Activated CD4-positive, alpha-beta memory T cell treated with anti-CD3 and anti-CD28 coated beads, Interleukin-2, amount 10 ng/mL, durations not matched to agents 7 days and 5 days (primary cell): ENCODE results near the gene RABEPK. TPM values are rescaled to one million over a fixed set of nuclear protein-coding genes. Genes with fewer than 3 reads are reported as not detected.
"Not testable (repeated sequence)": the region's sequence is repeated elsewhere in the genome, so short reads cannot be mapped to it uniquely, and the experiment has no call there.

Experiments used
- CTCF ChIA-PET: fragments of 350-600 bp; sonication (Branson Sonifier 250); formaldehyde crosslinking; loops from one replicate; lab custom pipeline; 2021; ENCODE audit warnings: antibody characterized with exemption, inconsistent platforms; lab: Charles Lee
- POLR2A ChIA-PET: fragments of 350-600 bp; sonication (Branson Sonifier 250); formaldehyde crosslinking; loops from one replicate; lab custom pipeline; 2021; ENCODE audit warnings: antibody characterized with exemption; lab: Charles Lee
- DNase-seq: peaks from one replicate; pipeline ENCODE4 v3.0.0-alpha.2; 2020
- H3K27ac Mint-ChIP-seq: one replicate; pipeline ENCODE4 v1.8.0; 2021; ENCODE audit warnings: mild to moderate bottlenecking, mixed read lengths
- H3K27me3 Mint-ChIP-seq: one replicate; pipeline ENCODE4 v1.8.0; 2021; ENCODE audit warnings: mixed read lengths
- H3K36me3 Mint-ChIP-seq: one replicate; pipeline ENCODE4 v1.8.0; 2021; ENCODE audit warnings: low read depth, mixed read lengths
- H3K4me1 Mint-ChIP-seq: one replicate; pipeline ENCODE4 v1.8.0; 2021; ENCODE audit warnings: mixed read lengths
- H3K4me3 Mint-ChIP-seq: one replicate; pipeline ENCODE4 v1.8.0; 2021; ENCODE audit warnings: mild to moderate bottlenecking, mixed read lengths
- H3K9me3 Mint-ChIP-seq: one replicate; pipeline ENCODE4 v1.8.0; 2021; ENCODE audit warnings: mixed read lengths
- total RNA-seq, 2 experiments: library from RNA; stranded (reverse); gene quantifications; one replicate each; pipeline ENCODE4 v1.2.3, GENCODE V29; 2021

RABEPK gene
- total RNA-seq, 2 experiments from 2014 or later, result 11.8 to 12.1 TPM

DNA sequence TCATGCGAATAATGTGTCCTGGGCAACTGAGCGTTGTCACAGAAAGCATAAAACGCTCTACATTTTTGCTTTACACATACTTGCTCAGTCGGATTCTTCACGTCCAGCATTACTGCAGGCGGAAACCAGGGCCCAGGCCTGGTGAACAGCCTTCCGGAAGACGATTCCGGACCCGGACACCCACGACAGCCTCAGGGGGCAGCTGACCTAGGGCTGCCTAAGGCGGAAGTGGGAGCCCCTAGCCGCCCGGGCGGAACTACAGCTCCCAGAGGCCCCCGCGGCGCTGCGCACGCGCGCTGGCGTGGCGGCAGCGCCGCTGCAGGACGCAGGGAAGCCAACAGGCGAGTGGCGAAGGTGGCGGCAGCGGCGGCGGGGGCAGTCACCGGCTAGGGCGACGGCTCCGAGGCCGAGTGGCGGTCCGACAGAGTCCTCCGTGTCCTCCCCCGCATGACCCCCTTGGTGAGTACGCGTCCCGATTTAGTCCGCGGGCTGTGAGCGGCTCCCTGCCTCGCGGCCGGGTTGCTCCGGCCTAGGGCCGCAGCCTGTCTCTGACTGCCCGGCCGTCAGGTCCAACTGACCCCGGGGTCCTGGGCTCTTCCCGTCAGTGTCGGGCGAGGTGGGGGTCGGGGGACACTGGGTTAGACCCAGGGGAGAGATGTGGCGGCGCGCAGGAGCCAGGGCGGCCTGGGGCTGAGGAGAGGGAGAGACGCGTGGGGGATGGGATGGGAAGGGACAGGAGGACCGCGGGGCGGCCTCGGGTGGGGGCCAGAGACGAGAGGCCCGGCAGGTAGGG lies 61.4 kb downstream of the RABEPK start, which contains the start of gene GAPVD1:
GAPVD1 (plus strand) TSS at position 326 of the 793 bp plus-strand sequence. CDS start 37,096 bp downstream, outside the sequence.
- POLR2A ChIA-PET, result interaction anchor here (0.6 to 5.5 kb wide), 9 partner anchors 8 to 320 kb away, joined by 3 to 112 read pairs (median 4); partner anchors contain the start of gene HSPA5
- Mint-ChIP-seq H3K36me3 (peaks cover 24% of the 10 kb centered on the region), H3K9me3 (no peaks in the 10 kb centered on the region), H3K27me3 (peaks cover 2% of the 10 kb centered on the region), H3K4me3 (peak within 1 kb of the TSS; percentile 91), H3K27ac (peak within 1 kb of the TSS; percentile 86), H3K4me1 (peaks cover 42% of the 10 kb centered on the region)
- DNase-seq, result peak; percentile 92
- CTCF ChIA-PET, result interaction anchor here (0.9 to 3.0 kb wide), 10 partner anchors 9 to 116 kb away, joined by 3 to 26 read pairs (median 4); partner anchors contain the start of genes HSPA5 and RABEPK

DNA sequence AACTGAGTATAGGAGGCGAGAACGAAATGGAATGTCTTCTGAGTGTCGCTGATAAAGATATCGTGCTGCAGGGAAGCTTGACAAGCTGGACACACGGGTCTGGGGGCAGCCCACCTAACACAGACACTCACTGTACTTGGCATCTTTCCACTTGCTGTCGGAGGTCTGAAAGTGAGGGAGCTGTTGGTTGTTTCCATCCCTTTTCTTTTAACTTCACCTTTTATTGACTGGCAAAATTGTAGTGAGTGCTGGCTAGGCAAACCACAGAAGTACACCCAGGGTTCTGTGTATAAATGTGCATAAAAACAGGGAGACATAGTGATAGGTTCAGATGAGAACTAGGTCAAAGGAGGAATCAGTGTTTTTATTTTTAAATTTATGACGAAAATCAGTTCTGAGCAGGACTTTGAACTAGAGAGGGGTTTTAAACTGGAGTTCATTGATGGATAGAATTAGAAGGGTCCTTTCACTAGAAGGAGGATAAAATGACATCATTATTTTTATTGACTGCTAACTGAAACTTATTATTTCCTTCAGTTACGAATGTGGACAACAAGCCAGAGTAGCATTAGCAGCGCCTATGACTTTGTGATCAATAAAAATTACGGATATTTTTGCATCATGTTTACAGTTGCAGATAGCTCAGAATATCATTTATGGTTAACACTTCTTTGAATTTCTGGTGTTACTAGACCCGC lies 62.1 kb downstream of the RABEPK start:
- Mint-ChIP-seq H3K36me3 (peaks cover 29% of the 10 kb centered on the region), H3K4me3 (peak overlapping the region; percentile 91), H3K4me1 (peaks cover 44% of the 10 kb centered on the region), H3K27me3 (peaks cover 2% of the 10 kb centered on the region), H3K27ac (peak overlapping the region; percentile 73), H3K9me3 (no peaks in the 10 kb centered on the region)
- CTCF ChIA-PET, result interaction anchor here (1.1 to 3.0 kb wide), 6 partner anchors 8 to 115 kb away, joined by 3 to 26 read pairs (median 4); partner anchors contain the start of genes HSPA5 and RABEPK
- no peak for DNase-seq
- POLR2A ChIA-PET, result interaction anchor here (1.2 to 5.5 kb wide), 4 partner anchors 20 to 321 kb away, joined by 3 to 112 read pairs (median 10); partner anchors contain the start of gene HSPA5

DNA sequence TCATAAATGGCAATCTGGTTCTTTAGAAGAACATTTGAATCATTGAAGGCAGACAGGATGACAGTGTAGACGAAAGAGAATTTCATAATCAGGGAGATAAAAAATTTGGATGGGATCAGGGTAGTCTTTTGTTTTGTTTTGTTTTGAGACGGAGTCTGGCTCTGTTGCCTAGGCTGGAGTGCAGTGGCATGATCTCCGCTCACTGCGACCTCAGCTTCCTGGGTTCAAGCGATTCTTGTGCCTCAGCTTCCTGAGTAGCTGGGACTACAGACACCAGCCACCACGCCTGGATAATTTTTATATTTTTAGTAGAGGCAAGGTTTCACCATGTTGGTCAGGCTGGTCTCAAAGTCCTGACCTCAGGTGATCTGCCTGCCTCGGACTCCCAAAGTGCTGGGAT lies 63.7 kb downstream of the RABEPK start:
- H3K4me1 Mint-ChIP-seq, result peaks cover 49% of the 10 kb centered on the region
- peak overlapping the region; percentile 72 for H3K27ac Mint-ChIP-seq
- H3K27me3 Mint-ChIP-seq, H3K9me3 Mint-ChIP-seq: not testable (repeated sequence)
- peak overlapping the region; percentile 39 for H3K4me3 Mint-ChIP-seq
- peak; percentile 45 for DNase-seq
- H3K36me3 Mint-ChIP-seq, result peaks cover 38% of the 10 kb centered on the region
- POLR2A ChIA-PET, result interaction anchor here (5.5 kb wide), 1 partner anchor 21 kb away, joined by 112 read pairs; the partner anchor contains the start of gene HSPA5
- CTCF ChIA-PET, result interaction anchor here (0.6 to 2.0 kb wide), 4 partner anchors 9 to 98 kb away, joined by 3 to 5 read pairs (median 4); partner anchors contain the start of gene HSPA5

DNA sequence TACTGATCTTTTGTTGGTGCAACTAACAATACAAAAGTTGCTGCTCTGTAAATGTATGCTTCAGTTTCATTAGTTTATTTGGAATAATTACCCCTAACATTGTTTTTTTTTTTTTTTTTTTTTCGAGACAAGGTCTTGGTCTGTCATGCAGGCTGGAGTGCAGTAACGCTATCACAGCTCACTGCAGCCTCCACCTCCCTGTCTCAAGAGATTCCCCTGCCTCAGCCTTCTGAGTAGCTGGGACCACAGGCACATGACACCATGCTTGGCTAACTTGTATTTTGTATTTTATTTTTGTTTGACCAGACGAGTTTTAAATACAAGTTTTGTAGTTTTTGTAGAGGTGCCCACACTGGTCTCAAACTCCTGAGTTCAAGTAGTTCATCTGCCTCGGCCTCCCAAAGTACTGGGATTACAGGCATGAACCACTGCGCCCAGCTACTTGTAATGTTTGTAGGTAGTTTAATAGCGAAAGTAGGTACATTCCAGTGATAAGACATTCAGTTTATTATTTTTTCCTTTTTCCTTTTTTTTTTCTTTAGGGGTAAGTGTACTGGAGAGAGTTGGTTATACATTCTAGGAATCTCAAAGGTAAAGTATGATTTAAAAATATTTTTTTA lies 68.2 kb downstream of the RABEPK start:
- CTCF ChIA-PET, result interaction anchor here (0.6 kb wide), 1 partner anchor 65 kb away, joined by 3 read pairs; no protein-coding TSS in a partner anchor
- Mint-ChIP-seq H3K27me3 (no peaks in the 10 kb centered on the region), H3K27ac (no peak overlapping the region), H3K9me3 (no peaks in the 10 kb centered on the region), H3K4me1 (peaks cover 26% of the 10 kb centered on the region), H3K4me3 (no peak overlapping the region), H3K36me3 (peaks cover 47% of the 10 kb centered on the region)
- DNase-seq, result no peak
- POLR2A ChIA-PET, result interaction anchor here (3.9 kb wide), 1 partner anchor 27 kb away, joined by 12 read pairs; the partner anchor contains the start of gene HSPA5

DNA sequence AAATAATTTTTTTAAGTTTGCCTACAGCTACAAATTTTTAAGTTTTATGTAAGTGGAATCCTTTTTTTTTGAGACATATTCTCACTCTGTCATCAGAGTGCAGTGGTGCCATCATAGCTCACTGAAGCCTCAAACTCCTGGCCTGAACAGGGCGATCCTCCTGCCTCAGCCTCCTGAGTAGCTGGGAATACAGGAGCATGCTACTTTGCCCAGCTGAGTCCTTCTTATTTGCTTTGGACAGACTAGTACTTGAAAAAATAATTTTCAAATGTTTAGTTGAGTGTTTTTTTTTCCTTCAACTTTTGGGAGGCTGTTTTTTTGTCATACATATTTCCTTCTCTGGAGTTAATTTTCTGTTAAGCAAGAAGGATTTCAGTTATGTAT lies 68.7 kb downstream of the RABEPK start:
- CTCF ChIA-PET, result interaction anchor here (0.6 to 0.7 kb wide), 2 partner anchors 64 to 262 kb away, joined by 3 read pairs; no protein-coding TSS in a partner anchor

DNA sequence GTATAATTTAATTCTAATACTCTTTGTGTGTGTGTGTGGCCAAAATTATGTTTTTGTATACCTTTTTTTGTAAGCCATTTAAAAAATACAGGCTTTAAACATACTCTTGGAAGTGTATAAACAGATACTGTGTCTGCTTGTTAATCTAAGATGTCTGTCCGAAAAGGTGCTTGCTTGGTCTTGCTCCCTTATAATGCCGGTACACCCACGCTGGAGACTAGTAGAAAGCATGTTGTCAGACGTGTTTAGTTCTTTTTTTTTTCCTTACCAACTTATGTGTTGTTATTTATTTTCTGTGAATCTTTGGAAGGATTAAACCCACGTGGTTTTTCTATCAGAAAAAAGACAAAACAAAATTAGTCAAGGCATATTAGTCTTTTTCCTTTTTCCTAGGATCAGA lies 70.7 kb downstream of the RABEPK start:
- POLR2A ChIA-PET, result no interaction called here
- H3K27ac Mint-ChIP-seq, result no peak overlapping the region
- peaks cover 31% of the 10 kb centered on the region for H3K36me3 Mint-ChIP-seq
- H3K9me3 Mint-ChIP-seq, result no peaks in the 10 kb centered on the region
- CTCF ChIA-PET, result interaction anchor here (1.7 kb wide), 1 partner anchor 9 kb away, joined by 4 read pairs; the partner anchor contains the start of gene GAPVD1
- H3K4me1 Mint-ChIP-seq, result peaks cover 7% of the 10 kb centered on the region
- no peak overlapping the region for H3K4me3 Mint-ChIP-seq
- DNase-seq, result no peak
- H3K27me3 Mint-ChIP-seq, result no peaks in the 10 kb centered on the region

More for the DNA sequence above, 68.7 kb downstream of the RABEPK start:
- H3K4me3 Mint-ChIP-seq, result no peak overlapping the region
- no peaks in the 10 kb centered on the region for H3K27me3 Mint-ChIP-seq
- no peaks in the 10 kb centered on the region for H3K9me3 Mint-ChIP-seq
- H3K36me3 Mint-ChIP-seq, result peaks cover 42% of the 10 kb centered on the region
- no peak overlapping the region for H3K27ac Mint-ChIP-seq
- peaks cover 21% of the 10 kb centered on the region for H3K4me1 Mint-ChIP-seq
- POLR2A ChIA-PET, result interaction anchor here (3.9 kb wide), 1 partner anchor 27 kb away, joined by 12 read pairs; the partner anchor contains the start of gene HSPA5
- no peak for DNase-seq

DNA sequence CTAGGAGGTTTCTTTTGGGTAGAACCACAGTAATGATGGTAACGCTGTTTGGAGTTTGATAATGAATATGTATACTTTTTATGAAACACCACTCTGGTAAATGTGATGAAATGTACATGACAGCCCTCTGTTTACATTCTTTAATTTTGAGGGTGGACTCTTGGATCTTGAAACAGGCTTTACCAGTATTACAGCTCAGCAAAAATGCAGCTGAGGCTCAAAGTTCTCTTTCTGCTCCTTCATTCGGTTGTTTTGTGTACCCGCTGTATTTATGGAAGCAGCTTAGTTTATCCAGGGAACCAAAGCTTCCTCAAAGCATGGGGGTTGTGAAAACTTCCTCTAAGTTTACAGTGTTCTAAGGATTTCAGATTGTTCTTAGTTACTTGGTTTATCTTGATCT lies 72.4 kb downstream of the RABEPK start:
- DNase-seq, result no peak
- no peaks in the 10 kb centered on the region for H3K27me3 Mint-ChIP-seq
- no peak overlapping the region for H3K4me3 Mint-ChIP-seq
- no peak overlapping the region for H3K27ac Mint-ChIP-seq
- POLR2A ChIA-PET, result interaction anchor here (1.6 kb wide), 1 partner anchor 34 kb away, joined by 6 read pairs; no protein-coding TSS in a partner anchor
- no peaks in the 10 kb centered on the region for H3K9me3 Mint-ChIP-seq
- CTCF ChIA-PET, result no interaction called here
- H3K36me3 Mint-ChIP-seq, result peaks cover 27% of the 10 kb centered on the region
- peaks cover 5% of the 10 kb centered on the region for H3K4me1 Mint-ChIP-seq

DNA sequence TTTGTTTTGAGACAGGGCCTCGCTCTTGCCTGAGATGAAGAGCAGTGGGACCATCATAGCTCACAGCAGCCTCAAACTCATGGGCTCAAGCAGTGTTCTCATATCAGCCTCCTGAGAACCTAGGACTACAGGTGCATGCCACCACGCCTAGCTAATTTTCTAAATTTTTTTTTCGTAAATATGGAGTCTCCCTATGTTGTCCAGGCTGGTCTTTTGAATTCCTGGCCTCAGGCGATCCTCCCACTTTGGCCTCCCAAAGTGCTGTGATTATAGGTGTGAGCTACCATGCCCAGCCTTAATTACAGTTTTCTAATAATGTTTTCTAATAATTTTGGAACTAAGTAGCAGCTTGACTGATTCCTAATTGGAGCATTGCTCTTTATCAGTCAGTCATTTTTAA lies 76.4 kb downstream of the RABEPK start:
- H3K36me3 Mint-ChIP-seq, result peaks cover 11% of the 10 kb centered on the region
- H3K27ac Mint-ChIP-seq, result no peak overlapping the region
- no peak overlapping the region for H3K4me3 Mint-ChIP-seq
- no peaks in the 10 kb centered on the region for H3K4me1 Mint-ChIP-seq
- no peaks in the 10 kb centered on the region for H3K9me3 Mint-ChIP-seq
- POLR2A ChIA-PET, result interaction anchor here (1.1 kb wide), 1 partner anchor 36 kb away, joined by 3 read pairs; the partner anchor contains the start of gene HSPA5
- CTCF ChIA-PET, result no interaction called here
- DNase-seq, result no peak
- no peaks in the 10 kb centered on the region for H3K27me3 Mint-ChIP-seq

DNA sequence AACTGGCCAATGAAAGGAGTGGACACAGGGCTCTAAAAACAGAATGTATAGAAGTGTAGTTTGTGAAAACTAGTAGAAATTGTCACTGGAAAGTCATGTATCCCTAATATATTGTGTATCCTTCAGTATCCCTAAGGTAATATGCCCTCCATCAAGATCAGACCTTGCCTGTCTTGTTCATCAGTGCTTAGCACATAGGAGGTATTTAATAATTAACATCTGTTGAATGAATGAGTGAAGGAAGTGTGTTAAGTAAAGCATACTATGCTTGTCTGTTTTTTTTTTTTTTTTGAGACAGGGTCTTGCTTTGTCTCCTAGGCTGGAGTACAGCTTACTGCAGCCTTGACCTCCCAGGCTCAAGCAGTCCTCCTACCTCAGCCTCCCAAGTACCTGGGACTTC lies 77.1 kb downstream of the RABEPK start:
- no peaks in the 10 kb centered on the region for H3K27me3 Mint-ChIP-seq
- no peak for DNase-seq
- H3K4me3 Mint-ChIP-seq, result no peak overlapping the region
- no peaks in the 10 kb centered on the region for H3K9me3 Mint-ChIP-seq
- H3K4me1 Mint-ChIP-seq, result no peaks in the 10 kb centered on the region
- POLR2A ChIA-PET, result no interaction called here
- H3K36me3 Mint-ChIP-seq, result peaks cover 12% of the 10 kb centered on the region
- no peak overlapping the region for H3K27ac Mint-ChIP-seq
- CTCF ChIA-PET, result no interaction called here

DNA sequence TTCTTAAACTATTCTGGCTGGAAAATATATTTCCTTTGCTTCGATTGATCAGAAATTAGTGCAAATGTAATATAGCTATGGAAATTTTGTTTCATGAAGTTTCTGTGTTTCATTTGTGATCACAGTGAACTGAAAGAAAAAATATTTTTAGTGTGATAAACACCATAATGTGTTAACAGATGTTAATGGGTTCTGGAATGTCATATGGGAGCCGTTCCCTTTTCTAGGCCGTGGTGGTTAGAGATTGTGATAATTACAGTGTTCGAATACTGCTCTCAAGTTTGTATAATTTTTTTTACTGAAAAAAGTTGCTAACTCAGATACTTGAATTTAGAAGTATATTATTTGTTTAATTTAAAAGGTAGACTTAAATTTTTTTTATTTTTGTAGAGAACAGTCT lies 80.6 kb downstream of the RABEPK start:
- H3K4me3 Mint-ChIP-seq, result no peak overlapping the region
- H3K27ac Mint-ChIP-seq, result no peak overlapping the region
- POLR2A ChIA-PET, result no interaction called here
- CTCF ChIA-PET, result no interaction called here
- no peaks in the 10 kb centered on the region for H3K27me3 Mint-ChIP-seq
- H3K9me3 Mint-ChIP-seq, result no peaks in the 10 kb centered on the region
- H3K4me1 Mint-ChIP-seq, result no peaks in the 10 kb centered on the region
- peaks cover 13% of the 10 kb centered on the region for H3K36me3 Mint-ChIP-seq
- DNase-seq, result no peak
